Osteocyte (in vitro differentiated cells): ENCODE results near the gene SFXN4. TPM values are rescaled to one million over a fixed set of nuclear protein-coding genes. Genes with fewer than 3 reads are reported as not detected.

Experiments used
- DNase-seq: peaks from one replicate; pipeline ENCODE4 v3.0.0; 2021; ENCODE audit warnings: mixed read lengths; ENCODE audit not compliant: unreplicated experiment; ENCODE audit errors: extremely low spot score
- H3K27ac Mint-ChIP-seq: one replicate; pipeline ENCODE4 v1.8.0; 2021; ENCODE audit warnings: mild to moderate bottlenecking, mixed read lengths; ENCODE audit not compliant: unreplicated experiment
- H3K27me3 Mint-ChIP-seq: one replicate; pipeline ENCODE4 v1.8.0; 2021; ENCODE audit warnings: mixed read lengths; ENCODE audit not compliant: unreplicated experiment
- H3K36me3 Mint-ChIP-seq: one replicate; pipeline ENCODE4 v1.8.0; 2021; ENCODE audit warnings: mixed read lengths; ENCODE audit not compliant: unreplicated experiment
- H3K4me1 Mint-ChIP-seq: one replicate; pipeline ENCODE4 v1.8.0; 2021; ENCODE audit warnings: mixed read lengths; ENCODE audit not compliant: unreplicated experiment
- H3K4me3 Mint-ChIP-seq: one replicate; pipeline ENCODE4 v1.8.0; 2021; ENCODE audit warnings: mild to moderate bottlenecking, moderate library complexity, mixed read lengths; ENCODE audit not compliant: unreplicated experiment
- H3K9me3 Mint-ChIP-seq: one replicate; pipeline ENCODE4 v1.8.0; 2021; ENCODE audit warnings: mixed read lengths; ENCODE audit not compliant: unreplicated experiment
- CTCF ChIP-seq: fragments of 200-600 bp; sonication (generic); IDR thresholded peaks from 2 replicates; pipeline ENCODE4 v1.5.0; 2021; ENCODE audit warnings: antibody characterized with exemption, mild to moderate bottlenecking, moderate library complexity
- total RNA-seq: library from RNA; stranded (reverse); gene quantifications from 2 replicates; pipeline ENCODE4 v1.2.1, GENCODE V29; 2021

SFXN4 gene
- total RNA-seq, 1 donor from 2014 or later = 10.9 TPM

GRCh38 chr10:119135513-119135881 lies 30.0 kb downstream of the SFXN4 start:
- H3K4me1 Mint-ChIP-seq = peaks cover 13% of the 10 kb centered on the region
- no peaks in the 10 kb centered on the region for H3K9me3 Mint-ChIP-seq
- peaks cover 37% of the 10 kb centered on the region for H3K36me3 Mint-ChIP-seq
- no peaks in the 10 kb centered on the region for H3K27me3 Mint-ChIP-seq
- DNase-seq = no peak
- no peak overlapping the region for H3K27ac Mint-ChIP-seq
- no peak overlapping the region for H3K4me3 Mint-ChIP-seq
- TF ChIP-seq CTCF = no peak

- no peak for TF ChIP-seq CTCF
- H3K27me3 Mint-ChIP-seq = no peaks in the 10 kb centered on the region
- no peaks in the 10 kb centered on the region for H3K9me3 Mint-ChIP-seq
- H3K27ac Mint-ChIP-seq = no peak overlapping the region
- H3K4me3 Mint-ChIP-seq = no peak overlapping the region
- DNase-seq = no peak
- H3K36me3 Mint-ChIP-seq = peaks cover 49% of the 10 kb centered on the region
- H3K4me1 Mint-ChIP-seq = peaks cover 13% of the 10 kb centered on the region
These were observed 31.6 kb downstream of the SFXN4 start for GRCh38 chr10:119133949-119134348.

- no peak for TF ChIP-seq CTCF
- Mint-ChIP-seq H3K4me1 (peaks cover 13% of the 10 kb centered on the region), H3K27me3 (no peaks in the 10 kb centered on the region), H3K4me3 (no peak overlapping the region), H3K9me3 (no peaks in the 10 kb centered on the region), H3K36me3 (peaks cover 49% of the 10 kb centered on the region), H3K27ac (no peak overlapping the region)
- no peak for DNase-seq
These were observed 32.8 kb downstream of the SFXN4 start for GRCh38 chr10:119132521-119133345.

GRCh38 chr10:119131512-119132240 lies 33.8 kb downstream of the SFXN4 start:
- Mint-ChIP-seq H3K4me3 (peak overlapping the region; percentile 55), H3K36me3 (peaks cover 52% of the 10 kb centered on the region), H3K27ac (peak overlapping the region; percentile 74), H3K4me1 (peaks cover 13% of the 10 kb centered on the region), H3K27me3 (no peaks in the 10 kb centered on the region), H3K9me3 (no peaks in the 10 kb centered on the region)
- TF ChIP-seq CTCF = no peak
- DNase-seq = no peak

GRCh38 chr10:119129721-119130120 lies 35.8 kb downstream of the SFXN4 start:
- no peak for DNase-seq

More at GRCh38 chr10:119129721-119130120, 35.8 kb downstream of the SFXN4 start:
- no peak overlapping the region for H3K4me3 Mint-ChIP-seq
- no peaks in the 10 kb centered on the region for H3K27me3 Mint-ChIP-seq
- no peak for TF ChIP-seq CTCF
- peaks cover 50% of the 10 kb centered on the region for H3K36me3 Mint-ChIP-seq
- no peaks in the 10 kb centered on the region for H3K9me3 Mint-ChIP-seq
- no peak overlapping the region for H3K27ac Mint-ChIP-seq
- peaks cover 13% of the 10 kb centered on the region for H3K4me1 Mint-ChIP-seq
